Activated CD8-positive, alpha-beta memory T cell treated with anti-CD3 and anti-CD28 coated beads, Interleukin-2, amount 50 U/mL, for 1 hour (primary cell): ENCODE measurements around the gene CLBA1.
"Not testable (repeated sequence)": the region's sequence is repeated elsewhere in the genome, so short reads cannot be mapped to it uniquely, and the experiment has no call there.

ENCODE experiments used
- DNase-seq: peaks from one replicate; pipeline ENCODE4 v3.0.0-alpha.2; 2020; ENCODE audit errors: extremely low read depth

Gene CLBA1

GRCh38 chr14:104985675-104986486 lies at the start of gene CLBA1:
Gene CLBA1, plus strand, starts transcription at chr14:104985788. Its CDS starts 644 bp downstream, at chr14:104986432.
- peak; percentile 53 for DNase-seq

DNA sequence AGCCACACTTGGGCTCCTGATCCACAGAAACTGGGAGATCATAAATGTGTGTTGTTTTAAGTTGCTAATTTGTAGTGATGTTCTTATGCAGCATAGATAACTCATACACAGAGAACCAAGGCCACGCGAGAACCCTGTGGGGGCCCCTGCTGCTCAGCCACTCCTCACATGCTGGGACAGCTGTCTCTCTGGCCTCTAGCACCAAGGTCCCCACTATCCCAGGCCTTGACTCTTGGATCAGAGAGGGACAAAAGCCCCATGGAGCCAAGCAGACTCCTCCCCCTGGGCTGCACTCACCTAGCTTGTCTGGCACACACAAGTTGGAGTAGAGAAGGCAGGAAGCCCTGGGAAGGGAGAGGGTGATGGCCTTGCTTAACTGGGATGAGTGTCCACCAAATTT lies 49.6 kb upstream of the CLBA1 start:
- DNase-seq: no peak

GRCh38 chr14:104936361-104937155 lies 49.0 kb upstream of the CLBA1 start:
- no peak for DNase-seq

DNA sequence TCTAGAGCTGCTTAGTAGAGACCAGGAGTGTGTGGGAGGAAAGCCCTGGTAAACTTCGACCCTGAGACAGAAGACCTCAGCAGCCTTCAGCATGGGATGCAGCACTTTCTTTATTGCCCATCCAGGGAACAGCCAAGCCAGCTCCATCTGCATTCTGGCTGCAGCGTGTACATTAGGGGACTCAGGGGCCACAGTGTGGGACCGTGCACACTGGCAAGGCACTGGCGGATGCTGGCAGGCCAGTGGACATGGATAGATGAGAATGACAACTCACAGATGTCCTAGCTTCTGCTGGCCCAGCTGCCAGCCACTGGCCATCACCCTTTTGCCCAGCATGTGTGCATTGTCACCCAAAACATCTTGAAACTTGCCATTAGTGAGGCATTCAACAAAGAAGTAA lies 48.4 kb upstream of the CLBA1 start:
- DNase-seq: no peak

DNA sequence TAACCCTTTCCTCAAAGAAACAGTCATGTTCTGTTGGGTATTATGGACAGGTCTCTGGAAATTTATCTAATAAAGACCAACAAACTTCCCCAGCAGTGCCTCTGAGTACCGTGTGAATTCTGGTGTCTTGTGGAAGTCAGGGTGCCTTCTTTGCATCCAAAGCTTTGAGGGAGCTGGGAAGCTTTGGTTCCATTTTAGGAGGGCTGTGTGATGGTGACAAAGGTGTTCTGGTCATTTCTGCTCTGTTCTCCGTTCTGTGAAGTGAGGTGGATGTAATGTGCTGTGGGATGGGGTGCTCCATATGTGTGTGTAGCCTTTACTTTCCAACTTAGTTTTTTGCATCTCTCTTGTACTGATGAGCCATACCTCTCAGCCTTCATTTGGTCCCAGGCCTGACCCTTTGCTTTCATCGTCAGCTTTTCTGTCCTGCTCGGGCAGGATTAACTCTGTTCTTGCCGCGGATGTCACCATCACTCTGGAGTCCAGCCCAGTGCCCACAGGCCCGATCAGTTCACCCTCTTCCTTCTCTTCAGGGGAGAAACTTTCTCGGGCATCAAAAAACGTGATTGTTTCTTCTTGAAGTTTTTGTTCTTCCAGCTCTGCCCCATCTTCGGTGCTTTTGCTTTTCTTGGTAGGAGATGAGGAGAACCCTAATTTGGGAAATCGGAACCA lies 47.8 kb upstream of the CLBA1 start:
- DNase-seq: no peak

DNA sequence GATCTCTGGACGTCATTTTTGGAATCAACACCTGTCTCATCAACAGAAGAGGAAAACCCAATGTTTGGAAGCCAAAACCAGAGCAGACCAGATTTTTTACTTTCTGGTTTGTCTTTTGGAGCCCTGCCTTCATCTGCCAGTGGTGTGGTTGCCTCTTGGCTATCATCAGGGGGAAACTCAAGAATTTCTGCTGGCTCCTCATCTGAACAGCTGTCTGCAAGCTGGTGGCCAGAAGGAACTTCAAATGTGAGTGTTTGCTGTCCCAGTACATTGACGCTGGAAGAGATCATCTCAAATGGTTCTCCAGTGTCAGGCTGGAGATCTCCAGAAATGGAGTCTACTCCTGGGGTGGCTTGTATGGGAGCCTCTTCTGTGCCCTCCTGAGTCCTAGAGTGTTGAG lies 47.2 kb upstream of the CLBA1 start:
- no peak for DNase-seq

- DNase-seq: no peak
Measured at GRCh38 chr14:104938960-104939359, 46.6 kb upstream of the CLBA1 start.

GRCh38 chr14:104939666-104940410 lies 45.8 kb upstream of the CLBA1 start:
- no peak for DNase-seq

GRCh38 chr14:104940526-104941150 lies 45.0 kb upstream of the CLBA1 start:
- DNase-seq: no peak

DNA sequence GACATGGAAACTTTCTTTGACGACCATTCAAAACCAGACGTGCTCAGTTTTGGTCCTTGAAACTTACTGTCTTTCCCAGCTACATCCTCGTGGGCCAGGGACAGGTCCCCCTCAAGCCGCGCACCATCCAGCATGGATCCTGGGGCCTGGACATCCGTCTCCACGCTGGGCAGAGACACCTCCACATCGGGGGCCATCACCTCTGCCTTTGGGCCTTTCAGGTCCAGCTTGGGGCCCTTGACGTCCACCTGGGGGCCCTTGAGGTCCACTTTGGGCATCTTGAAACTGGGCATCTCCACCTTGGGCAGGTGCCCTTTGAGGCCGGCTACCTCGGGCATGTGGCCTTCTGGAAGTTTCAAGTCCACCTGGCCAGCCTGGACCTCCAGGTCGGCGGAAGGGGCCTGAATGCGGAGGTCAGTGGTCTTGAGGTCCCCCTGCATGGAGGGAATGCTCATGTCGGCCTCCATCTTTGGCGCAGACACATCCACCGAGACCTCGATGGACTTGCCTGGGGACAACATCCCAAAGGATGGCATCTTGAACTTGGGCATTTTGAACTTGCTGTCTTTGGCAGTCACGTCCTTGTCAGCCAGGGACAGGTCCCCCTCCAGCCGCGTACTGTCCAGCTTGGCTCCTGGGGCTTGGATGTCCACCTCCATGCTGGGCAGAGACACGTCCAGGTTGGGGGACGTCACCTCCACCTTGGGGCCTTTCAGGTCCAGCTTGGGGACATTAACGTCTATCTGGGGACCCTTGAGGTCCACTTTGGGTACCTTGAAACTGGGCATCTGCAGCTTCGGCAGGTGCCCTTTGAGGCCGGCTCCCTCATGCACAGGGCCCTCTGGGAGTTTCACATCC lies 43.9 kb upstream of the CLBA1 start:
- no peak for DNase-seq

- DNase-seq: no peak
Measured at GRCh38 chr14:104942586-104942985, 43.0 kb upstream of the CLBA1 start.

DNA sequence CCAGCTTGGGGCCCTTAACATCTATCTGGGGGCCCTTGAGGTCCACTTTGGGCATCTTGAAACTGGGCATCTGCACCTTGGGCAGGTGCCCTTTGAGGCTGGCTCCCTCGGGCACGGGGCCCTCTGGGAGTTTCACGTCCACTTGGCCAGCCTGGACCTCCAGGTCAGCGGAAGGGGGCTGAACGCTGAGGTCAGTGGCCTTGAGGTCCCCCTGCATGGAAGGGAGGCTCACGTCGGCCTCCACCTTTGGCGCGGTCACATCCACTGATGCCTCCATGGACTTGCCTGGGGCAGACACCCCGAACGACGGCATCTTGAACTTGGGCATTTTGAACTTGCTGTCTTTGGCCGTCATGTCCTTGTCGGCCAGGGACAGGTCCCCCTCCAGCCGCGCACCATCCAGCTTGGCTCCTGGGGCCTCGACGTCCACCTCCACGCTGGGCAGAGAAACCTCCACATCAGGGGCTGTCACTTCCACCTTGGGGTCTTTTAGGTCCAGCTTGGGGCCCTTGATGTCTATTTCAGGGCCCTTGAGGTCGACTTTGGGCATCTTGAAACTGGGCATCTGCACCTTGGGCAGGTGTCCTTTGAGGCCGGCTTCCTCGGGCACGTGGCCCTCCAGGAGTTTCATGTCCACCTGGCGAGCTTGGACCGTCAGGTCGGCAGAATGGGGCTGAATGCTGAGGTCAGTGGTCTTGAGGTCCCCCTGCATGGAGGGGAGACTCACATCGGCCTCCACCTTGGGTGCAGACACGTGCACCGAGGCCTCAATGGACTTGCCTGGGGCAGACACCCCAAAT lies 42.2 kb upstream of the CLBA1 start:
- not testable (repeated sequence) for DNase-seq

GRCh38 chr14:104944016-104944308 lies 41.6 kb upstream of the CLBA1 start:
- DNase-seq: not testable (repeated sequence)

DNA sequence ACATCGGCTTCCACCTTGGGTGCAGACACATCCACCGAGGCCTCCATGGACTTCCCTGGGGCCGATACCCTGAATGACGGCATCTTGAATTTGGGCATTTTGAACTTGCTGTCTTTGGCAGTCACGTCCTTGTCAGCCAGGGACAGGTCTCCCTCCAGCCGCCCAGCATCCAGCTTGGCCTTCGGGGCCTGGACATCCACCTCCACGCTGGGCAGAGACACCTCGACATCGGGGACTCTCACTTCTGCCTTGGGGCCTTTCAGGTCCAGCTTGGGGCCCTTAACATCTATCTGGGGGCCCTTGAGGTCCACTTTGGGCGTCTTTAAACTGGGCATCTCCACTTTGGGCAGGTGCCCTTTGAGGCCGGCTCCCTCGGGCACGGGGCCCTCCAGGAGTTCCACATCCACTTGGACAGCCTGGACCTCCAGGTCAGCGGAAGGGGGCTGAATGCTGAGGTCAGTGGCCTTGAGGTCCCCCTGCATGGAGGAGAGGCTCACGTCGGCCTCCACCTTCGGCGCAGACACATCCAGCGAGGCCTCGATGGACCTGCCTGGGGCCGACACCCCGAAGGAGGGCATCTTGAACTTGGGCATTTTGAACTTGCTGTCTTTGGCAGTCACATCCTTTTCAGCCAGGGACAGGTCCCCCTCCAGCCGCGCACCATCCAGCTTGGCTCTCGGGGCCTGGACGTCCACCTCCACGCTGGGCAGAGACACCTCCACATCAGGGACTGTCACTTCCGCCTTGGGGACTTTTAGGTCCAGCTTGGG lies 41.0 kb upstream of the CLBA1 start:
- not testable (repeated sequence) for DNase-seq

GRCh38 chr14:104945266-104945665 lies 40.3 kb upstream of the CLBA1 start:
- DNase-seq: not testable (repeated sequence)

- not testable (repeated sequence) for DNase-seq
Measured at GRCh38 chr14:104945986-104946965, 39.3 kb upstream of the CLBA1 start.

DNA sequence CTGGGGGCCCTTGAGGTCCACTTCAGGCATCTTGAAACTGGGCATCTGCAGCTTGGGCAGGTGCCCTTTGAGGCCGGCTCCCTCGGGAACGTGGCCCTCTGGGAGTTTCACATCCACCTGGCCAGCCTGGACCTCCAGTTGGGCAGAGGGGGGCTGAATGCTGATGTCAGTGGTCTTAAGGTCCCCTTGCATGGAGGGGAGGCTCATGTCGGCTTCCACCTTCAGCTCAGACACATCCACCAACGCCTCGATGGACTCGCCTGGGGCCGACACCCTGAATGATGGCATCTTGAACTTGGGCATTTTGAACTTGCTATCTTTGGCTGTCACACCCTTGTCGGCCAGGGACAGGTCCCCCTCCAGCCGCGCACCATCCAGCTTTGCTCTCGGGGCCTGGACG lies 38.4 kb upstream of the CLBA1 start:
- not testable (repeated sequence) for DNase-seq
